Measurements from ENCODE around the gene AKAP8.

The AKAP8 gene

GRCh38 chr19:15397236-15397635 is 17.6 kb upstream of the AKAP8 start:
- TF ChIP-seq RAD21 (IDR thresholded peaks at IDR 0.05; ENCODE audit: low read depth) (no peak), TAF1 (IDR thresholded peaks at IDR 0.05; ENCODE audit: low read depth) (no peak), TEAD4 (IDR thresholded peaks at IDR 0.05) (no peak), REST (IDR thresholded peaks at IDR 0.05; ENCODE audit: low read depth) (no peak), MAX (IDR thresholded peaks at IDR 0.05) (no peak), YY1 (IDR thresholded peaks at IDR 0.05; ENCODE audit: low read depth) (no peak), EGR1 (IDR thresholded peaks at IDR 0.05) (no peak)

DNA sequence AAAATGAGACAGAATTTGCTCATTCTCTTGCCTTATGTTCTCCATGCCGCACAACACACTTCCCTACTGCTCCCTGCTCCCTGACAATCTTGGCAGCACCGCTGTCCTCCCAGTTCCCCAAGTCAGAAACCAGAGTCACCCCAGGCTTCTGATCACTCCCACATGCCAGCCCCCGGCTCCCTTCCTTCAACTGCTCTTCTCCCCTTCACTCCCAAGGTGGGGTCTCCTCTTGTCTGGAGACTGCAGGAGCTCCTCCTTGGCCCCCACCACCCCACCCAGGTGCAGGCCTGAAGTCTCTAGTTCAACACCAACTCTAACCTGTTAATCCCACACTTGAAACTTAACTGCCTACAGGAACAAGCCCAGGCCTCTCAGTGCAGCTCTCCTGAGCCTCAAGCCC is 16.8 kb upstream of the AKAP8 start:
- TF ChIP-seq YY1 (IDR thresholded peaks at IDR 0.05; ENCODE audit: low read depth) = no peak
- no peak for TF ChIP-seq FOXM1 (IDR thresholded peaks at IDR 0.05; ENCODE audit: borderline replicate concordance, low read depth)
- no peak for TF ChIP-seq REST (IDR thresholded peaks at IDR 0.05; ENCODE audit: low read depth)
- TF ChIP-seq MAX (IDR thresholded peaks at IDR 0.05) = no peak
- TF ChIP-seq ZBTB7A (IDR thresholded peaks at IDR 0.05; ENCODE audit: low read depth) = no peak

- TF ChIP-seq TAF1 (IDR thresholded peaks at IDR 0.05; ENCODE audit: low read depth) (no peak), NFIC (IDR thresholded peaks at IDR 0.05) (no peak), CREB1 (IDR thresholded peaks at IDR 0.05; ENCODE audit: low read depth) (no peak), REST (IDR thresholded peaks at IDR 0.05; ENCODE audit: low read depth) (no peak), FOXM1 (IDR thresholded peaks at IDR 0.05; ENCODE audit: borderline replicate concordance, low read depth) (no peak), TEAD4 (IDR thresholded peaks at IDR 0.05) (no peak), CEBPB (IDR thresholded peaks at IDR 0.05) (no peak), EGR1 (IDR thresholded peaks at IDR 0.05) (no peak), MAX (IDR thresholded peaks at IDR 0.05) (no peak), EP300 (IDR thresholded peaks at IDR 0.05; ENCODE audit: borderline replicate concordance) (no peak), TCF12 (IDR thresholded peaks at IDR 0.05; ENCODE audit: low read depth) (no peak), RAD21 (IDR thresholded peaks at IDR 0.05; ENCODE audit: low read depth) (no peak), YY1 (IDR thresholded peaks at IDR 0.05; ENCODE audit: low read depth) (no peak), ZBTB7A (IDR thresholded peaks at IDR 0.05; ENCODE audit: low read depth) (no peak)
- TF ChIP-seq, protein P1, sequence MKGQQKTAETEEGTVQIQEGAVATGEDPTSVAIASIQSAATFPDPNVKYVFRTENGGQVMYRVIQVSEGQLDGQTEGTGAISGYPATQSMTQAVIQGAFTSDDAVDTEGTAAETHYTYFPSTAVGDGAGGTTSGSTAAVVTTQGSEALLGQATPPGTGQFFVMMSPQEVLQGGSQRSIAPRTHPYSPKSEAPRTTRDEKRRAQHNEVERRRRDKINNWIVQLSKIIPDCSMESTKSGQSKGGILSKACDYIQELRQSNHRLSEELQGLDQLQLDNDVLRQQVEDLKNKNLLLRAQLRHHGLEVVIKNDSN (IDR thresholded peaks at IDR 0.05) = no peak
Observed at GRCh38 chr19:15394426-15394825, 14.8 kb upstream of the AKAP8 start.

GRCh38 chr19:15393963-15394362 is 14.4 kb upstream of the AKAP8 start:
- TF ChIP-seq CREB1 (IDR thresholded peaks at IDR 0.05; ENCODE audit: low read depth) = no peak
- TF ChIP-seq CEBPB (IDR thresholded peaks at IDR 0.05) = no peak
- TF ChIP-seq NFIC (IDR thresholded peaks at IDR 0.05) = no peak
- TF ChIP-seq, protein P1 (IDR thresholded peaks at IDR 0.05) = no peak
- no peak for TF ChIP-seq TAF1 (IDR thresholded peaks at IDR 0.05; ENCODE audit: low read depth)
- no peak for TF ChIP-seq YY1 (IDR thresholded peaks at IDR 0.05; ENCODE audit: low read depth)
- no peak for TF ChIP-seq MAX (IDR thresholded peaks at IDR 0.05)
- no peak for TF ChIP-seq EGR1 (IDR thresholded peaks at IDR 0.05)
- no peak for TF ChIP-seq REST (IDR thresholded peaks at IDR 0.05; ENCODE audit: low read depth)
- no peak for TF ChIP-seq ZBTB7A (IDR thresholded peaks at IDR 0.05; ENCODE audit: low read depth)
- TF ChIP-seq EP300 (IDR thresholded peaks at IDR 0.05; ENCODE audit: borderline replicate concordance) = no peak
- TF ChIP-seq TCF12 (IDR thresholded peaks at IDR 0.05; ENCODE audit: low read depth) = no peak
- TF ChIP-seq TEAD4 (IDR thresholded peaks at IDR 0.05) = no peak
- no peak for TF ChIP-seq FOXM1 (IDR thresholded peaks at IDR 0.05; ENCODE audit: borderline replicate concordance, low read depth)
- no peak for TF ChIP-seq RAD21 (IDR thresholded peaks at IDR 0.05; ENCODE audit: low read depth)

Measured in Ishikawa (cell line).